Measurements from ENCODE around the gene AKAP13.

Gene AKAP13

DNA sequence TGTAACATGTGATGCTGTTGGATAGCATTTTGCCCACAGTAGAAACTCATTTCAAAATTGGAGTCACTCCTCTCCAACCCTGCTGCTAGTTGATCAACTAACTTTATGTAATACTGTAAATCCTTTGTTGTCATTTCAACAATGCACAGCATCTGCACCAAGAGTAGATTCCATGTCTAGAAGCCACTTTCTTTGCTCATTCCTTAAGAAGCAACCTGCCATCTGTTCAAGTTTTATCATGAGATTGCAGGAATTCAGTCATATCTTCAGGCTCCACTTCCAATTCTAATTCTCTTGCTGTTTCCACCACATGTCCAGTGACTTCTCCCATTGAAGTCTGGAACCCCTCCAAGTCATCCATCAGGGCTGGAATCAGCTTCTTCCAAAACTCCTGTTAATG is 42.9 kb downstream of the AKAP13 start:
- no peak overlapping the region for H3K4me3 ChIP-seq (ENCODE audit: low read depth, low read length)
- CTCF ChIA-PET, result interaction anchor here (1.1 to 1.3 kb wide), 3 partner anchors 17 to 92 kb away, joined by 3 to 7 read pairs (median 3); no protein-coding TSS in a partner anchor
- H3K36me3 ChIP-seq (ENCODE audit: control insufficient read depth in 2 of 2, insufficient read depth in 1 of 2, low read length in 2 of 2), result no peaks in the 10 kb centered on the region
- H3K9me3 ChIP-seq (ENCODE audit: control insufficient read depth, insufficient read depth, low read depth, low read length), result no peaks in the 10 kb centered on the region
- H3K27ac ChIP-seq (ENCODE audit: extremely low read depth, low read depth, low read length), result no peak overlapping the region
- H3K4me1 ChIP-seq (ENCODE audit: control insufficient read depth, insufficient read depth, low read length), result peaks cover 7% of the 10 kb centered on the region
- TF ChIP-seq ZNF266 (tag by site-specific recombination; IDR thresholded peaks at IDR 0.05; ENCODE audit: low read depth) (no peak), WT1 (tag by site-specific recombination; IDR thresholded peaks at IDR 0.05) (no peak), REPIN1 (tag by site-specific recombination; IDR thresholded peaks at IDR 0.05; ENCODE audit: low read depth) (no peak), PRDM2 (tag by site-specific recombination; IDR thresholded peaks at IDR 0.05; ENCODE audit: borderline replicate concordance) (no peak), GLIS1 (tag by site-specific recombination; IDR thresholded peaks at IDR 0.05) (no peak), ZNF174 (tag by site-specific recombination; IDR thresholded peaks at IDR 0.05) (no peak)
- TF ChIP-seq, protein P1, sequence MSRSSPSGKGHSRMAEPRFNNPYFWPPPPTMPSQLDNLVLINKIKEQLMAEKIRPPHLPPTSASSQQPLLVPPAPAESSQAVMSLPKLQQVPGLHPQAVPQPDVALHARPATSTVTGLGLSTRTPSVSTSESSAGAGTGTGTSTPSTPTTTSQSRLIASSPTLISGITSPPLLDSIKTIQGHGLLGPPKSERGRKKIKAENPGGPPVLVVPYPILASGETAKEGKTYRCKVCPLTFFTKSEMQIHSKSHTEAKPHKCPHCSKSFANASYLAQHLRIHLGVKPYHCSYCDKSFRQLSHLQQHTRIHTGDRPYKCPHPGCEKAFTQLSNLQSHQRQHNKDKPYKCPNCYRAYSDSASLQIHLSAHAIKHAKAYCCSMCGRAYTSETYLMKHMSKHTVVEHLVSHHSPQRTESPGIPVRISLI (tag by site-specific recombination; IDR thresholded peaks at IDR 0.05), result no peak
- POLR2A ChIA-PET, result no interaction called here

DNA sequence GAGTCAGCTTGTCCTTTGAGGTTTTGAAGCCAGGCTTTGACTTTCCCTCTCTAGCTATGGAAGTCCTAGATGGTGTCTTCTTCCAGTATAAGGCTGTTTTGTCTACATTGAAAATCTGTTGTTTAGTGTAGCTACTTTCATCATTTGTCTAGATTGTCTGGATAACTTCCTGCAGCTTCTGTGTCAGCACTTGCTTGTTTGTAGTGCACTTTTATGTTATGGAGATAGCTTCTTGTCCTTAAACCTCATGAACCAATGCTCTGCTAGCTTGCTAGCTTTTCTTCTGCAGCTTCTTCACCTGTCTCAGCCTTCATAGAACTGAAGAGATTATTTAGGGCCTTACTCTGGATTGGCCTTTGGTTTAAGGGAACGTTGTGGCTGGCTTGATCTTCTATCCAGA is 43.8 kb downstream of the AKAP13 start:
- Histone ChIP-seq H3K27ac (ENCODE audit: extremely low read depth, low read depth, low read length) (no peak overlapping the region), H3K36me3 (ENCODE audit: control insufficient read depth in 2 of 2, insufficient read depth in 1 of 2, low read length in 2 of 2) (no peaks in the 10 kb centered on the region), H3K9me3 (ENCODE audit: control insufficient read depth, insufficient read depth, low read depth, low read length) (no peaks in the 10 kb centered on the region), H3K4me3 (ENCODE audit: low read depth, low read length) (no peak overlapping the region), H3K4me1 (ENCODE audit: control insufficient read depth, insufficient read depth, low read length) (peaks cover 11% of the 10 kb centered on the region)
- ChIA-PET POLR2A (interaction anchor here (1.1 to 1.2 kb wide), 2 partner anchors 10 to 44 kb away, joined by 3 read pairs; partner anchors contain the start of gene AKAP13), CTCF (interaction anchor here (0.8 to 1.3 kb wide), 6 partner anchors 9 to 93 kb away, joined by 3 to 7 read pairs (median 3); no protein-coding TSS in a partner anchor)
- TF ChIP-seq ZNF132 (tag by site-specific recombination; IDR thresholded peaks at IDR 0.05; ENCODE audit: borderline replicate concordance), result no peak
- TF ChIP-seq ZBTB7A (tag by site-specific recombination; IDR thresholded peaks at IDR 0.05; ENCODE audit: low read depth), result no peak
- TF ChIP-seq BCL11A (tag by site-specific recombination; IDR thresholded peaks at IDR 0.05; ENCODE audit: low read depth), result no peak
- TF ChIP-seq SCRT2 (tag by site-specific recombination; IDR thresholded peaks at IDR 0.05), result no peak
- TF ChIP-seq ZNF677 (tag by site-specific recombination; IDR thresholded peaks at IDR 0.05), result no peak
- TF ChIP-seq, protein P2, sequence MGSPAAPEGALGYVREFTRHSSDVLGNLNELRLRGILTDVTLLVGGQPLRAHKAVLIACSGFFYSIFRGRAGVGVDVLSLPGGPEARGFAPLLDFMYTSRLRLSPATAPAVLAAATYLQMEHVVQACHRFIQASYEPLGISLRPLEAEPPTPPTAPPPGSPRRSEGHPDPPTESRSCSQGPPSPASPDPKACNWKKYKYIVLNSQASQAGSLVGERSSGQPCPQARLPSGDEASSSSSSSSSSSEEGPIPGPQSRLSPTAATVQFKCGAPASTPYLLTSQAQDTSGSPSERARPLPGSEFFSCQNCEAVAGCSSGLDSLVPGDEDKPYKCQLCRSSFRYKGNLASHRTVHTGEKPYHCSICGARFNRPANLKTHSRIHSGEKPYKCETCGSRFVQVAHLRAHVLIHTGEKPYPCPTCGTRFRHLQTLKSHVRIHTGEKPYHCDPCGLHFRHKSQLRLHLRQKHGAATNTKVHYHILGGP (tag by site-specific recombination; IDR thresholded peaks at IDR 0.05), result no peak
- no peak for TF ChIP-seq ZNF133 (tag by site-specific recombination; IDR thresholded peaks at IDR 0.05)
- TF ChIP-seq, protein P3, sequence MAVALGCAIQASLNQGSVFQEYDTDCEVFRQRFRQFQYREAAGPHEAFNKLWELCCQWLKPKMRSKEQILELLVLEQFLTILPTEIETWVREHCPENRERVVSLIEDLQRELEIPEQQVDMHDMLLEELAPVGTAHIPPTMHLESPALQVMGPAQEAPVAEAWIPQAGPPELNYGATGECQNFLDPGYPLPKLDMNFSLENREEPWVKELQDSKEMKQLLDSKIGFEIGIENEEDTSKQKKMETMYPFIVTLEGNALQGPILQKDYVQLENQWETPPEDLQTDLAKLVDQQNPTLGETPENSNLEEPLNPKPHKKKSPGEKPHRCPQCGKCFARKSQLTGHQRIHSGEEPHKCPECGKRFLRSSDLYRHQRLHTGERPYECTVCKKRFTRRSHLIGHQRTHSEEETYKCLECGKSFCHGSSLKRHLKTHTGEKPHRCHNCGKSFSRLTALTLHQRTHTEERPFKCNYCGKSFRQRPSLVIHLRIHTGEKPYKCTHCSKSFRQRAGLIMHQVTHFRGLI (tag by site-specific recombination; IDR thresholded peaks at IDR 0.05), result no peak
- TF ChIP-seq SETDB1 (IDR thresholded peaks at IDR 0.05; ENCODE audit: insufficient read length, low read length), result no peak
- TF ChIP-seq ZNF157 (tag by site-specific recombination; IDR thresholded peaks at IDR 0.05), result no peak
- TF ChIP-seq, protein P4, sequence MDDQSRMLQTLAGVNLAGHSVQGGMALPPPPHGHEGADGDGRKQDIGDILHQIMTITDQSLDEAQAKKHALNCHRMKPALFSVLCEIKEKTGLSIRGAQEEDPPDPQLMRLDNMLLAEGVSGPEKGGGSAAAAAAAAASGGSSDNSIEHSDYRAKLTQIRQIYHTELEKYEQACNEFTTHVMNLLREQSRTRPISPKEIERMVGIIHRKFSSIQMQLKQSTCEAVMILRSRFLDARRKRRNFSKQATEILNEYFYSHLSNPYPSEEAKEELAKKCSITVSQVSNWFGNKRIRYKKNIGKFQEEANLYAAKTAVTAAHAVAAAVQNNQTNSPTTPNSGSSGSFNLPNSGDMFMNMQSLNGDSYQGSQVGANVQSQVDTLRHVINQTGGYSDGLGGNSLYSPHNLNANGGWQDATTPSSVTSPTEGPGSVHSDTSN (CRISPR knock-in tag; IDR thresholded peaks at IDR 0.05), result no peak
- TF ChIP-seq, protein P5, sequence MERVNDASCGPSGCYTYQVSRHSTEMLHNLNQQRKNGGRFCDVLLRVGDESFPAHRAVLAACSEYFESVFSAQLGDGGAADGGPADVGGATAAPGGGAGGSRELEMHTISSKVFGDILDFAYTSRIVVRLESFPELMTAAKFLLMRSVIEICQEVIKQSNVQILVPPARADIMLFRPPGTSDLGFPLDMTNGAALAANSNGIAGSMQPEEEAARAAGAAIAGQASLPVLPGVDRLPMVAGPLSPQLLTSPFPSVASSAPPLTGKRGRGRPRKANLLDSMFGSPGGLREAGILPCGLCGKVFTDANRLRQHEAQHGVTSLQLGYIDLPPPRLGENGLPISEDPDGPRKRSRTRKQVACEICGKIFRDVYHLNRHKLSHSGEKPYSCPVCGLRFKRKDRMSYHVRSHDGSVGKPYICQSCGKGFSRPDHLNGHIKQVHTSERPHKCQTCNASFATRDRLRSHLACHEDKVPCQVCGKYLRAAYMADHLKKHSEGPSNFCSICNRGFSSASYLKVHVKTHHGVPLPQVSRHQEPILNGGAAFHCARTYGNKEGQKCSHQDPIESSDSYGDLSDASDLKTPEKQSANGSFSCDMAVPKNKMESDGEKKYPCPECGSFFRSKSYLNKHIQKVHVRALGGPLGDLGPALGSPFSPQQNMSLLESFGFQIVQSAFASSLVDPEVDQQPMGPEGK (tag by site-specific recombination; IDR thresholded peaks at IDR 0.05), result no peak
- TF ChIP-seq, protein P6, sequence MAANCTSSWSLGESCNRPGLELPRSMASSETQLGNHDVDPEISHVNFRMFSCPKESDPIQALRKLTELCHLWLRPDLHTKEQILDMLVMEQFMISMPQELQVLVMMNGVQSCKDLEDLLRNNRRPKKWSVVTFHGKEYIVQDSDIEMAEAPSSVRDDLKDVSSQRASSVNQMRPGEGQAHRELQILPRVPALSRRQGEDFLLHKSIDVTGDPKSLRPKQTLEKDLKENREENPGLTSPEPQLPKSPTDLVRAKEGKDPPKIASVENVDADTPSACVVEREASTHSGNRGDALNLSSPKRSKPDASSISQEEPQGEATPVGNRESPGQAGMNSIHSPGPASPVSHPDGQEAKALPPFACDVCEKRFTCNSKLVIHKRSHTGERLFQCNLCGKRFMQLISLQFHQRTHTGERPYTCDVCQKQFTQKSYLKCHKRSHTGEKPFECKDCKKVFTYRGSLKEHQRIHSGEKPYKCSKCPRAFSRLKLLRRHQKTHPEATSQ (tag by site-specific recombination; IDR thresholded peaks at IDR 0.05), result no peak

Measured in HEK293 (cell line).